Cardiac fibroblast (primary cell): ENCODE results near the gene DIP2A.
"Not testable (repeated sequence)": the region's sequence is repeated elsewhere in the genome, so short reads cannot be mapped to it uniquely, and the experiment has no call there.

Experiments used
- DNase-seq, 2 donors: peaks; one replicate each; pipeline versions ENCODE4 v3.0.0 to v3.0.0-alpha.2; 2010; ENCODE audit warnings: low read depth in 2 of 2
- H3K4me3 ChIP-seq, 2 donors: replicated peaks in 1 of 2; 1 replicate in 1 of 2; 2 replicates in 1 of 2; pipeline ENCODE4 v1.5.1; 2011; ENCODE audit warnings: low read depth in 2 of 2, low read length in 2 of 2, mild to moderate bottlenecking in 2 of 2, moderate library complexity in 1 of 2
- TF ChIP-seq, protein P1 (sequence below): IDR thresholded peaks from one replicate; pipeline ENCODE4 v1.5.1; 2011; ENCODE audit warnings: low read depth, mild to moderate bottlenecking, low read length, inconsistent platforms

The DIP2A gene

DNA sequence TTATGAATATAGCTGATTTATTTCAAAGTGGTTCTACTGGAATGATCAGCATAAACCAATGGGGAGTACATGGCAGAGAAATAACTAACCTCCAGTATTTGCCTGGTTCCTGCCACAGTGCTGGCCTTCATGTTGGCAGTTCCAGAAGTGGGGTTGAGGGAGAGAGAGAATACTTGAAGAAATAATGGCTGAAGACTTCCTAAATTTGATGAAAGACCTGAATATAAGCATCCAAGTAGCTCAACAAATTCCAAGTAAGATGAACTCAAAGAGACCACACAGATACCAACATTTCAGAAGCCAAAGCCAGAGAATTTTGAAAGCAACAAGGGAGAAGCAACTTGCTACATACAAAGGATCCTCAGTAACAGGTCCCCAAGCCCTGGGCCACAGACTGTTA lies 111.9 kb downstream of the DIP2A start:
- no peak for DNase-seq
- H3K4me3 ChIP-seq, result no peak overlapping the region
- TF ChIP-seq, protein P1, sequence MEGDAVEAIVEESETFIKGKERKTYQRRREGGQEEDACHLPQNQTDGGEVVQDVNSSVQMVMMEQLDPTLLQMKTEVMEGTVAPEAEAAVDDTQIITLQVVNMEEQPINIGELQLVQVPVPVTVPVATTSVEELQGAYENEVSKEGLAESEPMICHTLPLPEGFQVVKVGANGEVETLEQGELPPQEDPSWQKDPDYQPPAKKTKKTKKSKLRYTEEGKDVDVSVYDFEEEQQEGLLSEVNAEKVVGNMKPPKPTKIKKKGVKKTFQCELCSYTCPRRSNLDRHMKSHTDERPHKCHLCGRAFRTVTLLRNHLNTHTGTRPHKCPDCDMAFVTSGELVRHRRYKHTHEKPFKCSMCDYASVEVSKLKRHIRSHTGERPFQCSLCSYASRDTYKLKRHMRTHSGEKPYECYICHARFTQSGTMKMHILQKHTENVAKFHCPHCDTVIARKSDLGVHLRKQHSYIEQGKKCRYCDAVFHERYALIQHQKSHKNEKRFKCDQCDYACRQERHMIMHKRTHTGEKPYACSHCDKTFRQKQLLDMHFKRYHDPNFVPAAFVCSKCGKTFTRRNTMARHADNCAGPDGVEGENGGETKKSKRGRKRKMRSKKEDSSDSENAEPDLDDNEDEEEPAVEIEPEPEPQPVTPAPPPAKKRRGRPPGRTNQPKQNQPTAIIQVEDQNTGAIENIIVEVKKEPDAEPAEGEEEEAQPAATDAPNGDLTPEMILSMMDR, result no peak

DNA sequence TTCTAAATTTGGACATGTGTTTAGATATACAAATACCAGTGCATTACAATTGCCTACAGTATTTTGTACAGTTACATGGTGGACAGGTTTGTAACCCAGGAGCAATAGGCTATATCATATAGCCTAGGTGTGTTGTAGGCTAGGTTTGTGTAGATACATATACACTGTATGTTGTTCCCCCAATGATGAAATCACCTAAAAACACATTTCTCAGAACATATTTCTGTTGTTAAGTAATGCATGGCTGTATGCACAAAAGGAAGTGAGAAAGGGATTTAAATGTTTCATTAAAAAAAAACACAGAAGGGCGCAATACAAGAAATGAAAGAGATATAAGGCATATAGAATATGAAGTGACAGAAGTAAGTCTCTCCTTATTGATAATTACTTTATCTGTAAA lies 114.2 kb downstream of the DIP2A start:
- TF ChIP-seq, protein P1, result no peak
- H3K4me3 ChIP-seq, result no peak overlapping the region
- no peak for DNase-seq

DNA sequence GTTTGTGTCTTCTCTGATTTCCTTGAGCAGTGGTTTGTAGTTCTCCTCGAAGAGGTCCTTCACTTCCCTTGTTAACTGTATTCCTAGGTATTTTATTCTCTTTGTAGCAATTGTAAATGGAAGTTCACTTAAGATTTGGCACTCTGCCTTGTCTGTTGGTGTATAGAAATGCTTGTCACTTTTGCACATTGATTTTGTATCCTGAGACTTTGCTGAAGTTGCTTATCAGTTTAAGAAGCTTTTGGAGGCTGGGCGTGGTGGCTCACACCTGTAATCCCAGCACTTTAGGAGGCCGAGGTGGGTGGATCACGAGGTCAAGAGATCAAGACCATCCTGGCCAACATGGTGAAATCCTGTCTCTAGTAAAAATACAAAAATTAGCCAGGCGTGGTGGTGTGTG lies 119.1 kb downstream of the DIP2A start:
- DNase-seq, H3K4me3 ChIP-seq: not testable (repeated sequence)

DNA sequence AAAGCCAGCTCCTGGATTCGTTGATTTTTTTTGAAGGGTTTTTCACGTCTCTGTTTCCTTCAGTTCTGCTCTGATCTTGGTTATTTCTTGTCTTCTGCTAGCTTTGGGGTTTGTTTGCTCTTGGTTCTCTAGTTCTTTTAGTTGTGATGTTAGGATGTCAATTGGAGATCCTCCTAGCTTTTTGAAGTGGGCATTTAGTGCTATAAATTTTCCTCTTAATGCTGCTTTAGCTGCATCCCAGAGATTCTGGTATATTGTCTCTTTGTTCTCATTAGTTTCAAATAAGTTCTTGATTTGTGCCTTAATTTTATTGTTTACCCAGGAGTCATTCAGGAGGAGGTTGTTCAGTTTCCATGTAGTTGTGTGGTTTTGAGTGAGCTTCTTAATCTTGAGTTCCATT lies 120.7 kb downstream of the DIP2A start:
- not testable (repeated sequence) for H3K4me3 ChIP-seq, DNase-seq

DNA sequence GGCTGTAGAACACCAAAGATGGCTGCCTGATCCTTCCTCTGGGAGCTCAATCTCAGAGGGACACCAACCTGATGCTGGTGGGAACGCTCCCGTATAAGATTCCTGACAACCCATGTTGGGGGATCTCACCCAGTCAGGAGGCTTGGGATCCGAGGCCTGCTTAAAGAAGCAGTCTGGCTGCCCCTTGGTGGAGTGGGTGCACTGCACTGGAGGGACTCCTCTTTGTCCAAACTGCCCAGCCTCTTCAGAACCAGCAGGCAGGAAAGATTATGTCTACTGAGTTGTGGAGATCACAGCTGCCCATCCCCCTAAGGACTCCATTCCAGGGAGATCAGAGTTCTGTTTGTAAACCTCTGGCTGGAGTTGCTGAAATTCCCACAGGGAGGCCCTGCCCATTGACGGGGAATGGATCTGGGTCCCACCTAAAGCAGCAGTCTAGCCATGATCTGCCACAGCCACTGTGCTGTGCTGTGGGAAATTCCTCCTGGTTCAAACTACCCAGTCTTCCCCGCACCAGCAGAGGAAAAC lies 123.2 kb downstream of the DIP2A start:
- TF ChIP-seq, protein P1, result no peak
- no peak for DNase-seq
- H3K4me3 ChIP-seq, result no peak overlapping the region

DNA sequence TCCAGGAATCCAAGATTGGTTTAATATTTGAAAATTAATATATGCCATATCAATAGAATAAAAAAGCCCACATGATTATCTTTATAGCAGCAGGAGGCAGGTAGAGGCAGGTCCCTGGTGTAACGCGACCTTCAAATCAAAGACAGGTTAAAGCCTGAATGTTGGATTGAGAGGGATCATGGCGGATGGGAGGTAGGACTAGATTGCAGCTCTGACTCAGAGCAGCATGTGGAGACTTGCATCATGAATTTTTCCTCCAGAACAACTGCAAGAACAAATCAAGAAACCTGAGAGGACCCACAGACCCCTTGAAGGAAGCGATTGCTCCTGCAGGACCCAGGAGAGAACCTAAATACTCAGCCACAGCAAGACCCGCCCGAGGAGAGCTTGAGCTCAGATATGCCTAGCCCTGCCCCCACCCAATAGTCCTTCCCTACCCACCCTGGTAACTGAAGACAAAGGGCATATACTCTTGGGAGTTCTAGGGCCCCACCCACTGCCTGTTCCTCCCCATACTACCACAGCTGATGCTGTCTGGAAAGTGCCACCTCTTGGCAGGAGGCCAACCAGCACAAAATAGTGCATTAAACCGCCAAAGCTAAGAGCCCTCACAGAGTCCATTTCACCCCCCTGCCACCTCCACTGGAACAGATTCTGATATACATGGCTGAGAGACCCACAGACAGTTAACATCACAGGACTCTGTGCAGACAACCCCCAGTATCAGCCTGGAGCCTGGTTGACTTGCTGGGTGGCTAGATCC lies 126.7 kb downstream of the DIP2A start:
- no peak for DNase-seq
- TF ChIP-seq, protein P1, result no peak
- no peak overlapping the region for H3K4me3 ChIP-seq

DNA sequence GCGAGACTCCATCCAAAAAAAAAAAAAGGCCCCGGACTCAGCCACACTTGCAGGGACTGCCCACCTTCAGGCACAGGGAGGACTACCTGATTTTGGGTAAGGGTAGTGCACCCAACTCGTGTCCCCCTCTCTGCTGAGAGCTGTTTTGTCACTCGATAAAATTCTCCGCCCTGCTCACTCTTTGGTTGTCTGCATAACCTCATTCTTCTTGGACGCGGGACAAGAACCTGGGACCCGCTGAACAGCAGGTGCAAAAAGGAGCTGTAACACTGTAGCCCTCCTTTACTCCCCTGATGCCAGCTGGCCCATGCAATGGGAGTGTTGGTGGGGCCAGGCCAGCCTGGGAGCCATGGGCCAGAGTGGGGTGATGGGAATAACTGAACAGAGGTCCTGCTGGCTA lies 135.6 kb downstream of the DIP2A start:
- no peak for DNase-seq
- no peak overlapping the region for H3K4me3 ChIP-seq
- TF ChIP-seq, protein P1, result no peak

DNA sequence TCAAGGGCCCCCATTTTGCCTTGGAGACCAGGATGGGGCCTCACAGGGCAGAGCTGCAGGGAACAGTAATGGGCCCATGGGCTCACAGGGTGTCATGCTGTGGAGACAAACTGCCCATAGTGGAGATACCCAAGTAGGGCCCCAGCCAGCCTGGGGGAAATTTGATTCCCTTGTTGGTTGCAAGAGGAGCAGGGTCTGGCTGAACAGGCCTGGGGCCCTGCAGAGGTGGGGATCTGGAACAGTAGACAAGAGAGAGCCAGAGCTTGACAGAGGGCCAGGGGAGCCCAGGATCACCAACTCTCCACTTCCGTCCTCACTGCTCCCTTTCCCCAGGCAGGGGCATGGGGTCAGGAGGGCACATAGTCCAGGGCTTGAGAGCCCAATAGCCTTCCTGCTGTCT lies 137.5 kb downstream of the DIP2A start:
- TF ChIP-seq, protein P1, result no peak
- H3K4me3 ChIP-seq, result no peak overlapping the region
- DNase-seq, result no peak
